ENCODE data around the gene CMTM6.
"Not testable (repeated sequence)": the region's sequence is repeated elsewhere in the genome, so short reads cannot be mapped to it uniquely, and the experiment has no call there.

CMTM6 gene

DNA sequence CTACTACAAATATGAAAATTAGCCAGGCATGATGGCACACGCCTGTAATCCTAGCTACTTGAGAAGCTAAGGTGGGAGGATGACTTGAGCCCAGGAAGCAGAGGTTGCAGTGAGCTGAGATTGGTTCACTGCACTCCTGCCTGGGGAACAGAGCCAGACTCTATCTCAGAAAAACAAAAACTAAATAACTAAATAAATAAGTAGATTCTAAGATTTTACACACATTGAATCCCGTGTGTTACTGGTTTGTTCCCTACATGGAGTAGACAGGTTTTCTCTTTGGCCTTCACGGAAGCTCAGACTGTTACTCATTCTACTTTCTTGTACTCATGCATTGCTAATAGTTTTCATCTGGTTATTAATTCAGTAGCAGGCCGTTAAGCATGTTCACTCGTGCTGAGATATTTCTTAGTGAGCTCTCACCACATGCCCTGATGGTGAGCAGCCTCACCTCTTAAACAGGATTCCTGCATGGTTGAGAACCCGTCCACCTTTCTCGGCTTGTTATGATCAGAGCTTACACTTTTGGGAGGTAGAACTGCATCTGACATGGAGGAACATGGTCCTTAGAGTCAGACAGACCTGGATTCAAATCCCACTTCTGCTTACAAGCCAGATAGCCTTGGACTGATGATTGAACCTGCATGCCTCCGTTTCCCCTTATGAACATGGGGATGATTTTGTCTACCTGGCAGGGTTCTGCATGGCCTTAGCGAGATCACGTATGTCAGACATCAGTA lies 61.9 kb downstream of the CMTM6 start:
- Histone ChIP-seq H3K4me3 (ENCODE audit: low read length, poor library complexity, severe bottlenecking) (no peak overlapping the region), H3K9ac (ENCODE audit: low read depth, low read length, poor library complexity, severe bottlenecking) (no peak overlapping the region), H3K4me2 (ENCODE audit: low read depth, low read length, poor library complexity, severe bottlenecking) (no peak overlapping the region), H3K4me1 (ENCODE audit: insufficient read depth, low read length, poor library complexity, severe bottlenecking) (peaks cover 14% of the 10 kb centered on the region), H3K27me3 (ENCODE audit: insufficient read depth, low read length, poor library complexity, severe bottlenecking) (no peaks in the 10 kb centered on the region), H2AFZ (ENCODE audit: low read length) (no peak overlapping the region), H3K79me2 (ENCODE audit: insufficient read depth, low read length) (no peaks in the 10 kb centered on the region; the same call in none of the 2 replicates), H3K9me3 (ENCODE audit: insufficient read depth, low read depth, low read length) (no peaks in the 10 kb centered on the region), H3K36me3 (ENCODE audit: insufficient read depth, low read length) (peaks cover 7% of the 10 kb centered on the region; the same call in 1 of the 2 replicates), H3F3A (ENCODE audit: low read depth) (no peaks in the 10 kb centered on the region), H3K9me2 (replicated peaks; ENCODE audit: low read depth, low read length) (no peaks in the 10 kb centered on the region), H4K20me1 (ENCODE audit: insufficient read depth, low read length, poor library complexity, severe bottlenecking) (no peaks in the 10 kb centered on the region)
- TF ChIP-seq EZH2phosphoT487 (IDR thresholded peaks at IDR 0.05; ENCODE audit: borderline replicate concordance): no peak
- TF ChIP-seq, protein P1, sequence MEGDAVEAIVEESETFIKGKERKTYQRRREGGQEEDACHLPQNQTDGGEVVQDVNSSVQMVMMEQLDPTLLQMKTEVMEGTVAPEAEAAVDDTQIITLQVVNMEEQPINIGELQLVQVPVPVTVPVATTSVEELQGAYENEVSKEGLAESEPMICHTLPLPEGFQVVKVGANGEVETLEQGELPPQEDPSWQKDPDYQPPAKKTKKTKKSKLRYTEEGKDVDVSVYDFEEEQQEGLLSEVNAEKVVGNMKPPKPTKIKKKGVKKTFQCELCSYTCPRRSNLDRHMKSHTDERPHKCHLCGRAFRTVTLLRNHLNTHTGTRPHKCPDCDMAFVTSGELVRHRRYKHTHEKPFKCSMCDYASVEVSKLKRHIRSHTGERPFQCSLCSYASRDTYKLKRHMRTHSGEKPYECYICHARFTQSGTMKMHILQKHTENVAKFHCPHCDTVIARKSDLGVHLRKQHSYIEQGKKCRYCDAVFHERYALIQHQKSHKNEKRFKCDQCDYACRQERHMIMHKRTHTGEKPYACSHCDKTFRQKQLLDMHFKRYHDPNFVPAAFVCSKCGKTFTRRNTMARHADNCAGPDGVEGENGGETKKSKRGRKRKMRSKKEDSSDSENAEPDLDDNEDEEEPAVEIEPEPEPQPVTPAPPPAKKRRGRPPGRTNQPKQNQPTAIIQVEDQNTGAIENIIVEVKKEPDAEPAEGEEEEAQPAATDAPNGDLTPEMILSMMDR (conservative IDR thresholded peaks at IDR 0.05; ENCODE audit: low read length): no peak

DNA sequence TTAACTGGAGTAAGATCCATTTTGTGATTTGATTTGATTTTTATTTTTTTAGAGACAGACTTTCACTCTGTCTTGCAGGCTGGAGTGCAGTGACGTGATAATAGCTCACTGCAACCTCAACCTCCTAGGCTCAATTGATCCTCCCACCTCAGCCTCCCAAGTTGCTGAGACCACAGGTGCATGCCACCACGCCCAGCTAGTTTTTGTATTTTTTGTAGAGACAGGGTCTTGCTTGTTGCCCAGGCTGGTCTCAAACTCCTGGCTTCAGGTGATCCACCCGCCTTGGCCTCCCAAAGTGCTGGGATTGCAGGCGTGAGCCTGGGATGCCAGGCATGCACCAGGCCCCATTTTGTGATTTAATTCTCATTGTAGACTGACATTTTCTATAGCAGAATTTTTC lies 63.2 kb downstream of the CMTM6 start:
- H3K4me1 ChIP-seq (ENCODE audit: insufficient read depth, low read length, poor library complexity, severe bottlenecking): peaks cover 14% of the 10 kb centered on the region
- not testable (repeated sequence) for H3K4me2 ChIP-seq (ENCODE audit: low read depth, low read length, poor library complexity, severe bottlenecking); H3K9me3 ChIP-seq (ENCODE audit: insufficient read depth, low read depth, low read length); H3K9ac ChIP-seq (ENCODE audit: low read depth, low read length, poor library complexity, severe bottlenecking); H3K79me2 ChIP-seq (ENCODE audit: insufficient read depth, low read length); H3K36me3 ChIP-seq (ENCODE audit: insufficient read depth, low read length); H3K9me2 ChIP-seq (replicated peaks; ENCODE audit: low read depth, low read length); H2AFZ ChIP-seq (ENCODE audit: low read length); H3F3A ChIP-seq (ENCODE audit: low read depth); H3K27me3 ChIP-seq (ENCODE audit: insufficient read depth, low read length, poor library complexity, severe bottlenecking); H4K20me1 ChIP-seq (ENCODE audit: insufficient read depth, low read length, poor library complexity, severe bottlenecking); H3K4me3 ChIP-seq (ENCODE audit: low read length, poor library complexity, severe bottlenecking)

DNA sequence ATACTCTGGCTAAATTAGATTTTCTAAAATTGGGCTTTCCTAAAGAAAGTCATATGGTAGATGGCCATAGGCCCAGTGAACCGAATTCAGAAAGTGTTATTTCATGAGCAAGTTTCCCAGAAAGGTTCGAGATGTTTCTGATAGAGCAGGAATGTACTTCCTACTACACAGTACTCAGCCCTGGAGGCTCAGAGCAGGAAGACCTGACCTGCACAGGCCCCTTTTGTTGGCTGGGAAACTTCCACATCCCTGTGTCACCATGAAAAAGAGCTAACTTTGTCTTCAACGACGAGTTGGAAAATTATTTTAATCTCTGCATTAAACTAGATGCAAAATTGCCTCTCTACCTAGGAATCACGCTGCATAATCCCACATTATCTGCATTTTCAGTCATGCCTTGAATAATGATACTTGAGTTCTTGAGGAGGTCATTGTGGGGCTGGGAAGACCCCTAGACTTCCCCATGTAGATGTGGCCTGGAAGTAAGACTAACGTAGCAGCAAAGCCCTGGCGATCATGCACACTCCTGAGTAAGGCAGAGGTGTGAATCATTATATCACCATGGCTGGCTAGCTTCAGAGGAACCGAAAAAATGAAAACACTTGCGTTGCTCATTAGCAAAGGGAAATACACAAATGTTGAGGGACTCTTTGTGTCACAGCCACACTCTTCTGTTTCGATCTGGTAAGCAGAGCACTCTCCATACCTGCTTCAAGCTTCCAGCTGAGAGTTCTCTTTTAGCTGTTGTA lies 63.9 kb downstream of the CMTM6 start:
- H3K4me2 ChIP-seq (ENCODE audit: low read depth, low read length, poor library complexity, severe bottlenecking): no peak overlapping the region
- no peak overlapping the region for H3K4me3 ChIP-seq (ENCODE audit: low read length, poor library complexity, severe bottlenecking)
- no peaks in the 10 kb centered on the region for H3K27me3 ChIP-seq (ENCODE audit: insufficient read depth, low read length, poor library complexity, severe bottlenecking)
- H3K9me3 ChIP-seq (ENCODE audit: insufficient read depth, low read depth, low read length): no peaks in the 10 kb centered on the region
- no peak overlapping the region for H3K9ac ChIP-seq (ENCODE audit: low read depth, low read length, poor library complexity, severe bottlenecking)
- TF ChIP-seq, protein P1 (conservative IDR thresholded peaks at IDR 0.05; ENCODE audit: low read length): no peak
- TF ChIP-seq EZH2phosphoT487 (IDR thresholded peaks at IDR 0.05; ENCODE audit: borderline replicate concordance): no peak
- H4K20me1 ChIP-seq (ENCODE audit: insufficient read depth, low read length, poor library complexity, severe bottlenecking): no peaks in the 10 kb centered on the region
- no peaks in the 10 kb centered on the region; the same call in none of the 2 replicates for H3K79me2 ChIP-seq (ENCODE audit: insufficient read depth, low read length)
- H3F3A ChIP-seq (ENCODE audit: low read depth): no peaks in the 10 kb centered on the region
- H3K4me1 ChIP-seq (ENCODE audit: insufficient read depth, low read length, poor library complexity, severe bottlenecking): peaks cover 14% of the 10 kb centered on the region
- H3K9me2 ChIP-seq (replicated peaks; ENCODE audit: low read depth, low read length): no peaks in the 10 kb centered on the region
- H3K36me3 ChIP-seq (ENCODE audit: insufficient read depth, low read length): peaks cover 4% of the 10 kb centered on the region; the same call in 1 of the 2 replicates
- no peak overlapping the region for H2AFZ ChIP-seq (ENCODE audit: low read length)
